ENCODE results near the gene KIAA0825. TPM values are rescaled to one million over a fixed set of nuclear protein-coding genes. Genes with fewer than 3 reads are reported as not detected.

KIAA0825 gene
- total and polyA plus RNA-seq, 7 donors = 0.46 to 4.6 (median 3.3) TPM; not detected in 1

GRCh38 chr5:94442076-94442475, 176.3 kb downstream of the KIAA0825 start:
- whole genome bisulfite sequencing, 2 donors = 91 to 96% methylated on average over 1 of the region's 1 CpG
- Histone ChIP-seq H3K27ac (no peak overlapping the region), H3K4me1 (no peaks in the 10 kb centered on the region), H3K4me3 (no peak overlapping the region), H3K27me3 (no peaks in the 10 kb centered on the region), H3K36me3 (peaks cover 0 to 18% (median 0%) of the 10 kb centered on the region in 4 donors), H3K9me3 (no peaks in the 10 kb centered on the region)
- TF ChIP-seq POLR2A (IDR thresholded peaks at IDR 0.05) (no peak), EP300 (IDR thresholded peaks at IDR 0.05) (no peak), CTCF (IDR thresholded peaks at IDR 0.05) (no peak), POLR2AphosphoS5 (IDR thresholded peaks at IDR 0.05) (no peak)
- no peak for DNase-seq
- intact Hi-C loops (cut with DNase I) = no loop called here

DNA sequence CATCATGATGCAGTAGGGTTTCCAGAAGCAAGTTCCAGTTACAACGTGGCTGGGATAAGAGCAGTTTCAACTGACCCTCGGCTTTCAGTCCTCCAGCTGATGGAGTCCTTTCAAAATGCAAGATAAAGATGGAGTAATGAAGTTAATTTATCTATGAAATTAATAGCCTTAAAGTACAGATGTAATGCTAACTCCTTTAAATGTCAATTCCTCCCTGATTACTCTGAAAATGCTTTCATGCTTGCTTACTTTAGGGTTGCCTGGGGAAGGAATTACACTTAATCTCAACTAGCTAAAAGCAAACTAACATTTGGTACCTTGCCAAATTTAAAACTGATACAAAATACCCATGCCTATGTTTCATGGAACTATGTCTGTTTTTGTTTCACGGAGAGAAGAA, 178.4 kb downstream of the KIAA0825 start:
- H3K4me3 ChIP-seq = no peak overlapping the region
- no peak for TF ChIP-seq CTCF (IDR thresholded peaks at IDR 0.05)
- TF ChIP-seq EP300 (IDR thresholded peaks at IDR 0.05) = no peak
- no peak for TF ChIP-seq POLR2A (IDR thresholded peaks at IDR 0.05)
- no peak for TF ChIP-seq POLR2AphosphoS5 (IDR thresholded peaks at IDR 0.05)
- H3K9me3 ChIP-seq = no peaks in the 10 kb centered on the region
- no peak overlapping the region for H3K27ac ChIP-seq
- no peak for DNase-seq
- no peaks in the 10 kb centered on the region for H3K4me1 ChIP-seq
- intact Hi-C loops (cut with DNase I) = no loop called here
- peaks cover 0 to 18% (median 0%) of the 10 kb centered on the region in 4 donors for H3K36me3 ChIP-seq
- 78 to 81% methylated on average over 3 of the region's 3 CpGs for whole genome bisulfite sequencing, 2 donors
- H3K27me3 ChIP-seq = no peaks in the 10 kb centered on the region

DNA sequence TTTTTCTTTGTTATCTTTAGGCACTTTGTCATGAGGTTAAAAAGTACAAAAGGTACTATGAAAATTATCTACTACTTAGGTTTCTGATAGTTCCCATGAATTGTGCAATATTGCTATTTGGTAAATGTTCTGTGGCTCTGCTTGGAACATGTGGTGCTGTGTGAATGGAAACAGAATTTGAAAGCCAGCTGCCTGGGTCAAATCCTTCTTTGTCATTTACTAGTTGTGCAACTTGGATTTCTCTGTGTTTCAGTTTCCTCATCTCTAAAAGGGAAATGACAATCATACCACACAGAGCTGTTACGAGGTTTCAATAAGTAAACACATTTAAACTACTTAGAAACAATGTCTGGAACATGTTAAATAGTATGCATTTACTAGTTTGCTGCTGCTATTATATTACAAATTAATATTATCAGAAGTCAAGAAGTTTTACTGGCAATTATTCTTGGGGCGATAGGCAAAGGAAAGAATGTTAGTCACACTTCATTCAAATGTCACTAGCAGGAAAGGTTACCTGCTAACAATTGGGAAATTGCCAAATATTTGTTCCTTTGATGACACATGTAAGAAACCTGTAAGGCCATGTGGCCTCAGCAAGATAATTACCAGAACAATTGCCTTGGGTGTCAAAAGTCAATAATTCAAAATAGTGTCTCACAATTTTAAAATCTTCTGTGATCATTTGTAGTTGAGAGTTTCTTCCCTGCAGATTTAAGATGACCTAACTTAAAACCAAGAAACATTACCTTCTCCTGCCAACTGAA, 184.8 kb downstream of the KIAA0825 start:
- DNase-seq = peak; percentile 65
- no peak overlapping the region for H3K4me3 ChIP-seq
- intact Hi-C loops (cut with DNase I) = no loop called here
- H3K4me1 ChIP-seq = peaks cover 0 to 10% (median 6%) of the 10 kb centered on the region in 4 donors
- 66 to 78% methylated on average over 2 of the region's 2 CpGs for WGBS, 2 donors
- no peaks in the 10 kb centered on the region for H3K27me3 ChIP-seq
- H3K36me3 ChIP-seq = peaks cover 0 to 2% (median 0%) of the 10 kb centered on the region in 4 donors
- TF ChIP-seq POLR2AphosphoS5 (IDR thresholded peaks at IDR 0.05) (peak; percentile 21 to 52 (median 39)), POLR2A (IDR thresholded peaks at IDR 0.05) (no peak), EP300 (IDR thresholded peaks at IDR 0.05) (peak in 1 of 4 donors; percentile 11), CTCF (IDR thresholded peaks at IDR 0.05) (no peak)
- peak overlapping the region in 1 of 4 donors; percentile 64 for H3K27ac ChIP-seq
- H3K9me3 ChIP-seq = no peaks in the 10 kb centered on the region

GRCh38 chr5:94432499-94432898, 185.9 kb downstream of the KIAA0825 start:
- no peak for DNase-seq
- no peak overlapping the region for H3K4me3 ChIP-seq
- intact Hi-C loops (cut with DNase I) = no loop called here
- H3K27me3 ChIP-seq = no peaks in the 10 kb centered on the region
- peak overlapping the region in 1 of 4 donors; percentile 64 for H3K27ac ChIP-seq
- no peaks in the 10 kb centered on the region for H3K9me3 ChIP-seq
- H3K4me1 ChIP-seq = peaks cover 0 to 10% (median 6%) of the 10 kb centered on the region in 4 donors
- TF ChIP-seq EP300 (IDR thresholded peaks at IDR 0.05) = no peak
- no peak for TF ChIP-seq POLR2A (IDR thresholded peaks at IDR 0.05)
- no peak for TF ChIP-seq CTCF (IDR thresholded peaks at IDR 0.05)
- peak in 1 of 4 donors; percentile 14 for TF ChIP-seq POLR2AphosphoS5 (IDR thresholded peaks at IDR 0.05)
- no peaks in the 10 kb centered on the region for H3K36me3 ChIP-seq
